ENCODE results near the gene TUSC2.

GRCh38 chr3:50290161-50290641 is 37.8 kb downstream of the TUSC2 start:
- TF ChIP-seq, protein P1, sequence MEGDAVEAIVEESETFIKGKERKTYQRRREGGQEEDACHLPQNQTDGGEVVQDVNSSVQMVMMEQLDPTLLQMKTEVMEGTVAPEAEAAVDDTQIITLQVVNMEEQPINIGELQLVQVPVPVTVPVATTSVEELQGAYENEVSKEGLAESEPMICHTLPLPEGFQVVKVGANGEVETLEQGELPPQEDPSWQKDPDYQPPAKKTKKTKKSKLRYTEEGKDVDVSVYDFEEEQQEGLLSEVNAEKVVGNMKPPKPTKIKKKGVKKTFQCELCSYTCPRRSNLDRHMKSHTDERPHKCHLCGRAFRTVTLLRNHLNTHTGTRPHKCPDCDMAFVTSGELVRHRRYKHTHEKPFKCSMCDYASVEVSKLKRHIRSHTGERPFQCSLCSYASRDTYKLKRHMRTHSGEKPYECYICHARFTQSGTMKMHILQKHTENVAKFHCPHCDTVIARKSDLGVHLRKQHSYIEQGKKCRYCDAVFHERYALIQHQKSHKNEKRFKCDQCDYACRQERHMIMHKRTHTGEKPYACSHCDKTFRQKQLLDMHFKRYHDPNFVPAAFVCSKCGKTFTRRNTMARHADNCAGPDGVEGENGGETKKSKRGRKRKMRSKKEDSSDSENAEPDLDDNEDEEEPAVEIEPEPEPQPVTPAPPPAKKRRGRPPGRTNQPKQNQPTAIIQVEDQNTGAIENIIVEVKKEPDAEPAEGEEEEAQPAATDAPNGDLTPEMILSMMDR (IDR thresholded peaks at IDR 0.05; ENCODE audit: low read length), result no peak
- no peak for TF ChIP-seq EZH2 (optimal IDR thresholded peaks at IDR 0.05; ENCODE audit: low read depth, low read length)
- no peak for TF ChIP-seq EZH2phosphoT487 (IDR thresholded peaks at IDR 0.05; ENCODE audit: low read length)

Measured in MM.1S (cell line).